IPS-NIHi7 (cell line): Measurements from ENCODE around the gene FBRSL1.

Source experiments
- DNase-seq: peaks from one replicate; pipeline ENCODE4 v3.0.0; 2012; ENCODE audit warnings: mixed read lengths; ENCODE audit errors: extremely low spot score

FBRSL1 gene

GRCh38 chr12:132497514-132498405 lies 7.8 kb downstream of the FBRSL1 start:
- no peak for DNase-seq

DNA sequence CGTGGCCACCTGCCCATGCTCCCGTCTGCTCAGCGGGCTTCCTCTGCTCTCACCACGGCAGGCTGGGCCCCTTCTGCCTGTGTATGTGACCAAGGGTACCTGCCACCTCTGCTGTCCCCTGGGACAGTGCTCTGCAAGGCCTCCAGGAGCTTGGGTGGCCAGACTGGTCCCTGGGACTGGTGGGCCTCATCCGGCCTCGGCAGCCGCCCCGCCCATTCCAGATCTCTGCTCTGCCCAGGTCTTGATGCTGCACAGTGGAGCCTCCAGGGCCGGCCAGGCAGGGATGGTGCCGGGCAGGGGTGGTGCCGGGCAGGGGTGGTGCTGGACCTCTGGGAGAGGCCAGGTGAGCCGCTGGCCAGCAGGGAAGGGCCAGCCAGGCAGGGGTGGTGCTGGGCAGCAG lies 9.0 kb downstream of the FBRSL1 start:
- DNase-seq: no peak

DNA sequence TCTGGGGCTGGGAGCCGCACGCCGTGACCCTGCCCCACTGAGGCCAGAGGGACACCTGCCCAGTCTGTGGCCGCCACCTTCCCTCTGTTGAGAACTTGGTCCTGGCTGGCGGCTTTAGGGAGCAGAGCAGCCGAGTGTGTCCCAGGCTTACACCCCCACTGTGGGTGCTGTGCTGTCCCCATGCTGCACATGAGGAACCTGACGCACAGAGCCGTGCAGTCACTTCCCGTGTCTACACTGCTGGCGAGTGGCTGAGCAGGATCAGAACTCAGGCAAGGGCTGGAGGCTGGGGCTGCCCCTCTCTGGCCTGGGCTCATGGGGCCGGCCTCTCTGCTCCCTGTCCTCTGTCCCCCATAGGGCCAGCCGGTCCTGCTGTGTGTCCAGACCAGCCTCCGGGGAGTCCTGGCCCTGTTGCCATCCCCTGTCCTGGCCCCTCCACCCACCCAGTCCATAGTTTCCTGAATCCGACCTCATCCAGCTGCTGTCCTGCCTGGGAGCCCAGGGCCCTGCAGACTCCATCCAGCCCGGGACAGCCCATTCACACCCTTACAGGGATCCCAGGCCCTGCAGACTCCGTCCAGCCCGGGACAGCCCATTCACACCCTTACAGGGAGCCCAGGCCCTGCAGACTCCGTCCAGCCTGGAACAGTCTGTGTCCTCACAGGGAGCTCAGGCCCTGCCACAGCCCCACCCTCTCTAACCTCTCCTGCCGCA lies 10.3 kb downstream of the FBRSL1 start:
- no peak for DNase-seq

- no peak for DNase-seq
Observed at GRCh38 chr12:132500856-132501180, 10.9 kb downstream of the FBRSL1 start.

DNA sequence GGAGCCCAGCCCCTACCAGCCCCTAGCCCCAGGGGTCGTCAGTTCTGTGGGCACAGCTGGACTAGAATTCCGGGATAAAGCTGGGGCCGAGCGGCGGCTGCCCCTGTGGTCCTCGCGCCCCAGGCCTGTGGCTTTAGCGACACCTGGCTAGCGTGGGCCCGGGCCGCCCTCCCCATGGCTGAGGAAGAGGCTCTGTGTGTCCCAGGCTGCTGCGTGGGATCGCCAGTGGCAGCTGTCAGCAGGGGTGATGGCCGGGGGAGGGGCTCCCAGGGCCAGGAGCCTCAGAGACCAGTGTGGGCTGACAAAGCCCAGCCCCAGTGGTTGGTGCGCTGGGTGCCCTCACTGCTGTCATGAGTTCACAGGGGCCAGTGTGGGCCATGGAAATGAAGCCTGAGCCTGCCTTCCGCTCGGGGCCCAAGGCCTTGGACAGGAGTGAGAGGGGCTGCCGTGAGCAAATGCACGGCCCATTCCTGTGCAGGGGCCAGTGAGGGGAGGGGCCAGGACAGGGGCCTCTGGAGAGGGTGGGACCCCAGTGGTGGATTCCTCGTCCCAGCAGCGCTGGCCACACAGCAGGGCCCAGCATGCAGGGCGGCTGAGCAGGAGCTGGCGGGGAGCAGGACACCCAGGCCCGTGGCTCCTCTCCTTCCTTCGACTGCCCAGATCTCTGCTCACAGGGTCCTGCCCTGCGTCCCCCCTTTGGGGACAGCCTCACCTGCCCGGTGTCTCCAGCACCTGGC lies 11.4 kb downstream of the FBRSL1 start:
- no peak for DNase-seq

DNA sequence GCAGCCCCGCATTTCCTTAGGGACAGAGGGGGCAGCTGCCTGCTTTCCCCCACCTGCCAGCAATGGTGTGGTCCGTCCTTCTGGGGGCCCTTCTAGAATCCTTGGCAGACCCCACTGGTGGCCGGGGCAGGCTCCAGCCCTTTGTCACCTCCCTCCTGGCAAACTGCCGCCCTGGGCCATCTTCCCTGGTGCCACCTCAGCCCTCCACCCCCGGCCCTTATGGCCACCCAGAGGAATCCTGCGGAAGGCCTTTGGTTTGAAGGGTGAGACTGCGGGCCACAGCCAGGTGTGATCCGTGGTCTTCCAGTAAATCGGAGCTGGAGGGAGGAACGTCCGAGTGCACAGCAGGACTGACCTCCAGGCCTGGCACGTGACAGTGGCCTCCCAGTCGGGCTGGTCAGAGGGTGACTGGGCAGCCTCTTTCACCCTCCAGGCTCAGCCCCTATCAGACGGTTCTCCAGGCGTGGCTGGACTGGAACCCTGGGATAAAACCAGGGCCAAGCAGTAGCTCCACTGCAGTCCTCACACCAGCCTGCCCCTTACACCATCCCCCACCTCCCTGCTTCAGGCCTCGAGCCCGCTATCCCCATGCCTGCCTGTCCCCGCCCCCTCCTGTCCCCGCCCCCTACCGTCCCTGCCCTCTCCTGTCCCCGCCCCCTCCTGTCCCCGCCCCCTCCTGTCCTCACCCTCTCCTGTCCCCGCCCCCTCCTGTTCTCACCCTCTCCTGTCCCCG lies 12.4 kb downstream of the FBRSL1 start:
- peak; percentile 96 for DNase-seq

GRCh38 chr12:132502882-132503193 lies 12.9 kb downstream of the FBRSL1 start:
- DNase-seq: no peak

- no peak for DNase-seq
Observed at GRCh38 chr12:132503618-132504204, 13.8 kb downstream of the FBRSL1 start.

GRCh38 chr12:132505105-132505851 lies 15.3 kb downstream of the FBRSL1 start:
- DNase-seq: no peak

GRCh38 chr12:132505852-132506219 lies 15.9 kb downstream of the FBRSL1 start:
- DNase-seq: no peak

GRCh38 chr12:132506328-132507160 lies 16.6 kb downstream of the FBRSL1 start:
- peak; percentile 57 for DNase-seq

GRCh38 chr12:132507161-132507538 lies 17.2 kb downstream of the FBRSL1 start:
- DNase-seq: no peak

DNA sequence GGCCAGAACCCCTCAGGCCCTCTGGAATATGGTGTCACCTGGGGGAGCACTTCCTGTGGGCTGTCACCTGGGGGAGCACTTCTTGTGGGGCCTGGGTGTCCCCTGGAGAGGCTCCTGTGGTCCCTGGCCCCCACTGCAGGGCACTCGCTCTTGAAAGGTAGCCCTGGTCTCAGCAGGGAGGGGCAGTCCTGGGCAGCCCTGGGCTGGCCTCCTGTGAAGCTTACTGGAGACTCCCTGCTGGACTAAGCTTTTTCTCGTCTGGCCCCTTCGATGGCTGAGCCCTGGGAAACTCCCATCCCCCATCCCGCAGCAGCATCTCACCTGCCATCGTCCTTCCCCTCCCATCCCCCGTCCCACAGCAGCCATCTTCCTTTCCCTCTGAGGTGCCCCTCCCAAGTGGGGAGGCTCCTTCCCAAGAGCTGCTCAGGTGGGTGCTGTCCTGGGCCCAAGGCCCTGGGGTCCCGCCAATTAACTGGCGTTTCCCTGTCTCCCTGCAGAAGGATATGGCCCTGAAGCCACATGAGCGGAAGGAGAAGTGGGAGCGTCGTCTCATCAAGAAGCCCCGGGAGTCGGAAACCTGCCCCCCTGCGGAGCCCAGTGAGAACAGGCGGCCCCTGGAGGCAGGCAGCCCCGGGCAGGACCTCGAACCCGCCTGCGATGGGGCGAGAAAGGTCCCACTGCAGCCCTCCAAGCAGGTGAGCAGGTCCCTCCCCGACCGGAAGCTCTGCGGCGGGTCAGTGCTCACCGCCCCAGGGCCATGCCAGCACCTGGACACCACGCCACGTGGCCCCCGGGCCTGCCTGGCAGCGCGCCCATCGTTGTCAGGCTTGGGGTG lies 17.9 kb downstream of the FBRSL1 start:
- DNase-seq: peak; percentile 58

DNA sequence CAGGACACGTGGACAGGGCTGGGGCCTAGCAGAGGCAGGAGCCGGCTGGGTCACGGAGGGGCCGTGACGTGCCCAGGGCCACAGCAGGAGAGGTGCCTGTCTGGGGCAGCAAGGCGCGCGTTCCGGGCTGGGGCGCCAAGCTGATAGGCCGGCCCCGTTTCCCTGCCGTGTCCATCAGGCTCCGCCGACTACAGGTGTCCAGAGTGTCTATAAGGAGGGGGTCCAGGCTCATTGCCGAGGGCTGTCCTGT lies 18.5 kb downstream of the FBRSL1 start:
- no peak for DNase-seq

- no peak for DNase-seq
Observed at GRCh38 chr12:132508860-132509732, 19.1 kb downstream of the FBRSL1 start.

DNA sequence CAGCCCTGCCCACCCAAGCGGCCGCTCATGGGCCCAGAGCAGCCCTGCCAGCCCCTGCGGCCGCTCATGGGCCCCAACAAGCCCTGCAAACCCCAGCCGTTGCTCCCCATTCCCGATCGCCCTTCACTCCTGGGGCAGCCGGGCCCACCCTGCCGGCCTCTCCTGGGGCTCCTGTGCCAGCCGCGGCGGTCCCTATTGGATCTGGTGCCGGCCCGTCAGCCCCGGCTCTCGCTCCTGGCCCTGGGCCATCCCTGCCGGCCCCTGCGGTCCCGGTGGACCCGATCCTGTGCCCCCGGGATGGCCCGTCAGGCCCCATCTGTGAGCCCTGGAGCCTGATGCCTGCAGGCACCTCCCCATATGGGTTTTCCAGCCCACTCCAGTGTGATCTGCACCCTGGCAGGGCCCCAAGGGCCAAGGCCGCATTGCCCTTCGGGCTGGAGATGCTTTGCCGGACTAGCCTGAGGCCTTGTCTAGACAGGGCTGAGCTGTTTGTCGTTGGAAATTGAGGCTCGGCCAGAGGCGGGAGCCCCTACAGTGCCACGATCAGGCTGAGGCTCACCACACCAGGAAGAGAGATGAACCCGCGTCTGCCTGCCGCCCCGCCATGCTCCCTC lies 20.3 kb downstream of the FBRSL1 start:
- DNase-seq: no peak

GRCh38 chr12:132510746-132511477 lies 21.0 kb downstream of the FBRSL1 start:
- no peak for DNase-seq
